GM12892 (cell line): ENCODE data around the gene CACNA2D4.

Experiments used
- POLR2A ChIP-seq: IDR thresholded peaks from 2 replicates; pipeline ENCODE4 v1.6.1; 2011; ENCODE audit warnings: low read depth, low read length, control low read depth
- POLR2AphosphoS5 ChIP-seq: IDR thresholded peaks from 2 replicates; pipeline ENCODE4 v1.6.1; 2011; ENCODE audit warnings: low read depth, low read length, control low read depth
- TAF1 ChIP-seq: IDR thresholded peaks from 2 replicates; pipeline ENCODE4 v1.6.1; 2011; ENCODE audit warnings: low read depth, mild to moderate bottlenecking, control low read depth, low read length, borderline replicate concordance

DNA sequence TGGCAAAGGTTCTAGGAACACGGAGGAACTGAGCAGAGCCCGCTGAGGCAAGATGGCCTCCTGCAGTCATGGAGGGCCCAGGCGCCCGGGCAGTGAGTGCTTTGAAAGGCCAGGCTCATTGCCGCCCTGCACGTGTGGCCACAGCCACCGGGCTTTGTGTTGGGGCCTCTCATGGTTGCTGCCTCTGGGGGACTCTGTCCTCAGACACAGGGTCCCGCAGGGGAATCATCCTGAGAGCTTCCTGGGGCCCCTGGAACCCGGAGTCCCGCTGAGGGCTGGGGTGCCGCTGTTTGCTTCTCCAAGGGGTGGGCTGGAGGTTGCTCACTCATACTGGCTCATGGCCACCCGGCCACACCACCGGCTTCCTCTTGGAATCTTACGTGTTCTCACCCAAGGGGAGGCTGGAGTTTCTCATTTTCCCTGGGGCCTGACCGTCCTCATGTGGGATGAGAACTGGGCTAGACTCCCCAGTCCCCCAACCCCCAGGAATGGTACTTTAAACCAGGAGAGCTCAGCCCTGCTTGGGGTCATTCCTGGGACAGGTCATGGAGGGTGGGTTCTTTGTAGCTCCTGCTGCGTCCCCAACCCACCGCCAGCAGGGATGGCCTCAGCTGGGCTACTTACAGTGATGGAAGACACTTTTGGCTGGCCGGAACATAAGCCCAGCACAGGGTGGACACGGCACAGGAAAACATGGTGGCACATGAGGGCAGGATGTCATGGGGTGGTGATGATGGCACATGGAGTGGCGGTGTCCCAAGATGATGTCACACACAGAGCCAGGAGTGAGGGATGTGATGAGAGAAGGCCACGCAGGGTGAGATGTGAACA lies 119.2 kb downstream of the CACNA2D4 start:
- TF ChIP-seq POLR2AphosphoS5 (no peak), TAF1 (no peak), POLR2A (no peak)
